Adrenal gland (tissue), 12 donors: ENCODE measurements around the gene CORO1C. TPM values are rescaled to one million over a fixed set of nuclear protein-coding genes. Genes with fewer than 3 reads are reported as not detected.
"Not testable (repeated sequence)": the region's sequence is repeated elsewhere in the genome, so short reads cannot be mapped to it uniquely, and the experiment has no call there.

ENCODE experiments used
- DNase-seq, 7 donors: peaks; one replicate each; pipeline ENCODE4 v3.0.0-alpha.2; 2019 to 2020
- H3K27ac ChIP-seq, 5 donors: fragments of 200-600 bp; sonication (generic) in 4 of 5; 1 replicate in 3 of 5; 2 replicates in 2 of 5; pipeline versions ENCODE4 v1.5.1 to v1.8.0; 2016 to 2020; ENCODE audit warnings: mild to moderate bottlenecking in 1 of 5
- H3K27me3 ChIP-seq: fragments of 200-600 bp; 2 replicates; pipeline ENCODE4 v1.8.0; 2021
- H3K36me3 ChIP-seq, 2 donors: fragments of 200-600 bp; replicated peaks in 1 of 2; 1 replicate in 1 of 2; 2 replicates in 1 of 2; pipeline versions ENCODE4 v1.5.1 to v1.8.0; 2018 to 2022
- H3K4me1 ChIP-seq, 2 donors: fragments of 200-600 bp; replicated peaks in 1 of 2; 1 replicate in 1 of 2; 2 replicates in 1 of 2; pipeline versions ENCODE4 v1.5.1 to v1.8.0; 2018 to 2021
- H3K4me3 ChIP-seq, 4 donors: fragments of 200-600 bp; sonication (generic) in 3 of 4; one replicate each; pipeline ENCODE4 v1.5.1; 2016 to 2018
- H3K9me3 ChIP-seq, 3 donors: fragments of 200-600 bp; sonication (generic) in 1 of 3; replicated peaks in 1 of 3; 1 replicate in 2 of 3; 2 replicates in 1 of 3; pipeline versions ENCODE4 v1.5.1 to v1.8.0; 2016 to 2021
- CTCF ChIP-seq, 6 experiments: fragments of 450-650 bp in 4 of 6; fragments of 200-600 bp in 2 of 6; sonication (generic) in 1 of 6; IDR thresholded peaks; 1 replicate in 5 of 6; 2 replicates in 1 of 6; pipeline versions ENCODE4 v1.5.1 to v1.8.0; 2016 to 2021; ENCODE audit warnings: antibody characterized with exemption in 6 of 6, mild to moderate bottlenecking in 2 of 6, moderate library complexity in 1 of 6
- POLR2A ChIP-seq, 2 donors: fragments of 450-650 bp; IDR thresholded peaks; one replicate each; pipeline ENCODE4 v1.6.1; 2017; ENCODE audit warnings: antibody characterized with exemption in 2 of 2, mild to moderate bottlenecking in 2 of 2, moderate library complexity in 1 of 2
- WGBS, 4 donors: extraction: QIAGEN DNeasy Blood & Tissue Kit in 2 of 4; methylation state at CpG; one replicate each; pipeline versions ENCODE4 v1.1.5 to v1.1.7; 2013 to 2017; 5-methylcytosine and 5-hydroxymethylcytosine counted together
- intact Hi-C, 2 donors: fragments of 100-400 bp; cut with DNase I; formaldehyde crosslinking; loops; one replicate each; pipeline versions ENCODE4 v1.14.1 to v1.15.0; 2022 to 2023
- polyA plus RNA-seq, 3 donors: library from polyadenylated mRNA; stranded (reverse); fragments of 200-250 nt in 2 of 3; fragments of 350-450 nt in 1 of 3; fragmentation: Illumina TruSeq in 1 of 3; extraction: RNeasy Lipid Tissue Mini Kit (QIAGEN cat#74804) in 1 of 3; gene quantifications; one replicate each; pipeline ENCODE4 v1.2.3, GENCODE V29; 2013 to 2014
- total RNA-seq, 9 donors: library from RNA; depleted of rRNA in 4 of 9; stranded (reverse); fragments of >200 nt in 4 of 9; fragments of 120-200 nt in 1 of 9; fragmentation: NEBNext Ultra II Directional in 1 of 9; extraction: Animal tissue kit (Norgen Biotek cat#: 25700) in 1 of 9; gene quantifications; one replicate each; pipeline versions ENCODE4 v1.1.0 to v1.2.4, GENCODE V29; 2013 to 2023
- donor health status: healthy with polysubstance abuse.
- donor health status: Bipolar disorder and iron deficiency.
- donor health status: DM: yes; HTN: yes; CAD: no.
- donor health status: DM: no; HTN: no; CAD: no.
- donor health status: DM: no; HTN: no; CAD: no.
- donor health status: DM: yes; HTN: yes; CAD: no.

Gene CORO1C
- total and polyA plus RNA-seq, 12 donors: 17.4 to 124 (median 71.4) TPM

- Histone ChIP-seq H3K27ac (peak overlapping the region in 1 of 5 donors; percentile 44), H3K4me3 (no peak overlapping the region), H3K9me3 (no peaks in the 10 kb centered on the region), H3K27me3 (no peaks in the 10 kb centered on the region), H3K36me3 (no peaks in the 10 kb centered on the region), H3K4me1 (peaks cover 0 to 5% of the 10 kb centered on the region in 2 donors)
- 38 to 83% (median 70%) methylated on average over 1 of the region's 1 CpG for WGBS, 4 donors
- no peak for TF ChIP-seq CTCF (IDR thresholded peaks at IDR 0.05)
- TF ChIP-seq POLR2A (IDR thresholded peaks at IDR 0.05): no peak
- DNase-seq: peak in 1 of 7 donors; percentile 51
- intact Hi-C loops: no loop called here
Observed at GRCh38 chr12:108752387-108752786, 21.1 kb upstream of the CORO1C start.

GRCh38 chr12:108751821-108752220 is 20.5 kb upstream of the CORO1C start:
- peak overlapping the region in 1 of 5 donors; percentile 44 for H3K27ac ChIP-seq
- 63 to 76% (median 66%) methylated on average over 4 of the region's 4 CpGs for WGBS, 4 donors
- no peaks in the 10 kb centered on the region for H3K27me3 ChIP-seq
- H3K9me3 ChIP-seq: no peaks in the 10 kb centered on the region
- H3K36me3 ChIP-seq: no peaks in the 10 kb centered on the region
- H3K4me3 ChIP-seq: no peak overlapping the region
- peaks cover 0 to 5% of the 10 kb centered on the region in 2 donors for H3K4me1 ChIP-seq
- peak in 1 of 7 donors; percentile 48 for DNase-seq
- intact Hi-C loops: no loop called here
- TF ChIP-seq CTCF (IDR thresholded peaks at IDR 0.05) (no peak), POLR2A (IDR thresholded peaks at IDR 0.05) (no peak)

DNA sequence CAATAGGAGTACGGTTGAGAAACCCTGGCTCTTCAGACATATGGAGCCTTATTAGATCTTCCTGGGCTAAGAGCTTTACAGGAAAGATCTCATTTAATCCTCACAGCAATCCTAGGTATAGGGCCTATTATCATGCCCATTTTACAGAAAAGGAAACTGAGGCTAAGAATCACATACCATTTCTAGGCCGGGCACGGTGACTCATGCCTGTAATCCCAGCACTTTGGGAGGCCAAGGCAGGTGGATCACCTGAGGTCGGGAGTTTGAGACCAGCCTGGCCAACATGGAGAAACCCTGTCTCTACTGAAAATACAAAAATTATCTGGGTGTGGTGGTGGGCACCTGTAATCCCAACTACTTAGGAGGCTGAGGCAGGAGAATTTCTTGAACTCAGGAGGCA is 19.7 kb upstream of the CORO1C start:
- H3K36me3 ChIP-seq, H3K4me3 ChIP-seq, H3K4me1 ChIP-seq, intact Hi-C loops, H3K27me3 ChIP-seq, H3K9me3 ChIP-seq: not testable (repeated sequence)
- DNase-seq: peak in 1 of 7 donors; percentile 11
- H3K27ac ChIP-seq: peak overlapping the region in 1 of 5 donors; percentile 57
- WGBS, 4 donors: 72 to 100% (median 88%) methylated on average over 2 to 4 of the region's 4 CpGs

GRCh38 chr12:108750526-108750925 is 19.2 kb upstream of the CORO1C start:
- 57 to 66% (median 61%) methylated on average over 4 of the region's 4 CpGs for WGBS, 4 donors
- Histone ChIP-seq H3K9me3 (no peaks in the 10 kb centered on the region), H3K27me3 (no peaks in the 10 kb centered on the region), H3K27ac (peak overlapping the region in 1 of 5 donors; percentile 57), H3K36me3 (no peaks in the 10 kb centered on the region), H3K4me1 (peaks cover 0 to 5% of the 10 kb centered on the region in 2 donors), H3K4me3 (no peak overlapping the region)
- no peak for TF ChIP-seq POLR2A (IDR thresholded peaks at IDR 0.05)
- TF ChIP-seq CTCF (IDR thresholded peaks at IDR 0.05): no peak
- peak in 1 of 7 donors; percentile 66 for DNase-seq
- intact Hi-C loops: no loop called here

GRCh38 chr12:108747563-108747962 is 16.2 kb upstream of the CORO1C start:
- TF ChIP-seq POLR2A (IDR thresholded peaks at IDR 0.05) (no peak), CTCF (IDR thresholded peaks at IDR 0.05) (no peak)
- whole genome bisulfite sequencing, 4 donors: 93 to 100% (median 94%) methylated on average over 3 of the region's 3 CpGs
- peak in 1 of 7 donors; percentile 2 for DNase-seq
- intact Hi-C loops: no loop called here
- Histone ChIP-seq H3K27ac (no peak overlapping the region), H3K4me3 (no peak overlapping the region), H3K9me3 (no peaks in the 10 kb centered on the region), H3K4me1 (peaks cover 0 to 5% of the 10 kb centered on the region in 2 donors), H3K36me3 (no peaks in the 10 kb centered on the region), H3K27me3 (no peaks in the 10 kb centered on the region)
